ENCODE measurements around the gene CPB2.

Gene CPB2

GRCh38 chr13:46100191-46100815, 4.5 kb downstream of the CPB2 start:
- no peak for DNase-seq

GRCh38 chr13:46097663-46098062, 7.2 kb downstream of the CPB2 start:
- DNase-seq = no peak

GRCh38 chr13:46097015-46097414, 7.8 kb downstream of the CPB2 start:
- peak in 37 of 56 donors; percentile 6 to 79 (median 40) for DNase-seq

- no peak for DNase-seq
These were observed 10.4 kb downstream of the CPB2 start for GRCh38 chr13:46094478-46094877.

GRCh38 chr13:46088821-46089562, 15.8 kb downstream of the CPB2 start:
- no peak for DNase-seq

GRCh38 chr13:46087481-46087880, 17.4 kb downstream of the CPB2 start:
- no peak for DNase-seq

- no peak for DNase-seq
These were observed 17.8 kb downstream of the CPB2 start for GRCh38 chr13:46086985-46087384.

- DNase-seq = no peak
These were observed 18.4 kb downstream of the CPB2 start for GRCh38 chr13:46086421-46086922.

- DNase-seq = no peak
These were observed 19.1 kb downstream of the CPB2 start for GRCh38 chr13:46085737-46086136.

GRCh38 chr13:46082324-46082723, 22.5 kb downstream of the CPB2 start:
- no peak for DNase-seq

- DNase-seq = no peak
These were observed 25.1 kb downstream of the CPB2 start for GRCh38 chr13:46079770-46080169.

GRCh38 chr13:46077265-46077664, 27.6 kb downstream of the CPB2 start:
- DNase-seq = no peak

GRCh38 chr13:46076827-46077226, 28.0 kb downstream of the CPB2 start:
- DNase-seq = no peak

- no peak for DNase-seq
These were observed 29.0 kb downstream of the CPB2 start for GRCh38 chr13:46075811-46076210.

- peak in 1 of 56 donors; percentile 5 for DNase-seq
These were observed 33.1 kb downstream of the CPB2 start for GRCh38 chr13:46071590-46072249.

GRCh38 chr13:46063292-46063691, 41.5 kb downstream of the CPB2 start:
- DNase-seq = no peak

- no peak for DNase-seq
These were observed 42.6 kb downstream of the CPB2 start for GRCh38 chr13:46062185-46062584.

- peak in 3 of 56 donors; percentile 1 to 10 (median 2) for DNase-seq
These were observed 45.4 kb downstream of the CPB2 start for GRCh38 chr13:46059405-46059804.

GRCh38 chr13:46058268-46058667, 46.6 kb downstream of the CPB2 start:
- DNase-seq = no peak

GRCh38 chr13:46057256-46058015, 47.4 kb downstream of the CPB2 start:
- peak in 11 of 56 donors; percentile 2 to 55 (median 24) for DNase-seq

GRCh38 chr13:46053162-46054012, 51.4 kb downstream of the CPB2 start:
- no peak for DNase-seq
